ENCODE measurements around the gene DUSP1. TPM values are rescaled to one million over a fixed set of nuclear protein-coding genes. Genes with fewer than 3 reads are reported as not detected.
"Not testable (repeated sequence)": the region's sequence is repeated elsewhere in the genome, so short reads cannot be mapped to it uniquely, and the experiment has no call there.

The DUSP1 gene
- total RNA-seq, 4 donors from 2014 or later = 488 to 965 (median 649) TPM

GRCh38 chr5:172790496-172790889 lies 19.5 kb upstream of the DUSP1 start:
- Histone ChIP-seq H3K4me1 (peaks cover 5 to 61% (median 39%) of the 10 kb centered on the region in 3 donors), H3K4me3 (no peak overlapping the region), H3K27me3 (no peaks in the 10 kb centered on the region), H3K27ac (peak overlapping the region in 1 of 4 donors; percentile 77), H3K9me3 (no peaks in the 10 kb centered on the region), H3K36me3 (no peaks in the 10 kb centered on the region)
- TF ChIP-seq POLR2A (IDR thresholded peaks at IDR 0.05) = no peak
- TF ChIP-seq POLR2AphosphoS5 (IDR thresholded peaks at IDR 0.05) = no peak
- TF ChIP-seq EP300 (IDR thresholded peaks at IDR 0.05) = no peak
- TF ChIP-seq CTCF (IDR thresholded peaks at IDR 0.05) = no peak
- 80 to 83% methylated on average over 1 to 3 of the region's 5 CpGs for WGBS, 2 donors (ENCODE audit: low coverage in 1 of 2)
- no peak for ATAC-seq

GRCh38 chr5:172789687-172790495 lies 18.9 kb upstream of the DUSP1 start:
- Histone ChIP-seq H3K36me3 (no peaks in the 10 kb centered on the region), H3K27me3 (no peaks in the 10 kb centered on the region), H3K4me3 (no peak overlapping the region), H3K9me3 (no peaks in the 10 kb centered on the region), H3K27ac (peak overlapping the region in 3 of 4 donors; percentile 65 to 77 (median 74)), H3K4me1 (peaks cover 5 to 55% (median 35%) of the 10 kb centered on the region in 3 donors)
- WGBS, 2 donors (ENCODE audit: low coverage in 1 of 2) = 40 to 100% methylated on average over 1 to 5 of the region's 9 CpGs
- TF ChIP-seq POLR2AphosphoS5 (IDR thresholded peaks at IDR 0.05) (peak; percentile 35), CTCF (IDR thresholded peaks at IDR 0.05) (no peak)
- peak; percentile 5 for ATAC-seq

GRCh38 chr5:172788771-172789686 lies 18.0 kb upstream of the DUSP1 start:
- H3K4me1 ChIP-seq = peaks cover 0 to 46% (median 26%) of the 10 kb centered on the region in 3 donors
- H3K9me3 ChIP-seq = no peaks in the 10 kb centered on the region
- WGBS, 2 donors (ENCODE audit: low coverage in 1 of 2) = 56% methylated on average over 5 of the region's 21 CpGs; no CpG with 5 or more reads in 1 of the 2 donors
- no peak for TF ChIP-seq POLR2AphosphoS5 (IDR thresholded peaks at IDR 0.05)
- TF ChIP-seq EP300 (IDR thresholded peaks at IDR 0.05) = no peak
- TF ChIP-seq POLR2A (IDR thresholded peaks at IDR 0.05) = no peak
- TF ChIP-seq CTCF (IDR thresholded peaks at IDR 0.05) = no peak
- peak; percentile 72 for ATAC-seq
- peak overlapping the region; percentile 2 to 77 (median 70) for H3K27ac ChIP-seq
- H3K4me3 ChIP-seq = no peak overlapping the region
- H3K27me3 ChIP-seq = no peaks in the 10 kb centered on the region
- H3K36me3 ChIP-seq = no peaks in the 10 kb centered on the region

- H3K27me3 ChIP-seq, H3K4me3 ChIP-seq, ATAC-seq, H3K36me3 ChIP-seq, H3K9me3 ChIP-seq: not testable (repeated sequence)
- Histone ChIP-seq H3K27ac (peak overlapping the region in 1 of 4 donors; percentile 77), H3K4me1 (peaks cover 0 to 40% (median 24%) of the 10 kb centered on the region in 3 donors)
- 94 to 100% methylated on average over 1 to 3 of the region's 3 CpGs for WGBS, 2 donors (ENCODE audit: low coverage in 1 of 2)
These were observed 16.5 kb upstream of the DUSP1 start for GRCh38 chr5:172787538-172787937.

GRCh38 chr5:172786736-172787462 lies 15.9 kb upstream of the DUSP1 start:
- no peak for TF ChIP-seq EP300 (IDR thresholded peaks at IDR 0.05)
- no peak for TF ChIP-seq POLR2AphosphoS5 (IDR thresholded peaks at IDR 0.05)
- no peak for TF ChIP-seq POLR2A (IDR thresholded peaks at IDR 0.05)
- TF ChIP-seq CTCF (IDR thresholded peaks at IDR 0.05) = no peak
- no peaks in the 10 kb centered on the region for H3K27me3 ChIP-seq
- peaks cover 0 to 40% (median 24%) of the 10 kb centered on the region in 3 donors for H3K4me1 ChIP-seq
- no peak overlapping the region for H3K27ac ChIP-seq
- WGBS, 2 donors (ENCODE audit: low coverage in 1 of 2) = 95 to 96% methylated on average over 3 to 8 of the region's 9 CpGs
- no peak for ATAC-seq
- H3K9me3 ChIP-seq = no peaks in the 10 kb centered on the region
- no peak overlapping the region for H3K4me3 ChIP-seq
- H3K36me3 ChIP-seq = no peaks in the 10 kb centered on the region

All from gastroesophageal sphincter (tissue), 4 donors.